NOMO-1 treated with dmso at 0.1 percent for 144 hours (cell line): ENCODE measurements around the gene BUB1B.
"Not testable (repeated sequence)": the region's sequence is repeated elsewhere in the genome, so short reads cannot be mapped to it uniquely, and the experiment has no call there.

Experiments
- DNase-seq: peaks from one replicate; lab custom pipeline; 2025; ENCODE audit not compliant: unreplicated experiment; lab: John Stamatoyannopoulos, UW

BUB1B gene, protein sequence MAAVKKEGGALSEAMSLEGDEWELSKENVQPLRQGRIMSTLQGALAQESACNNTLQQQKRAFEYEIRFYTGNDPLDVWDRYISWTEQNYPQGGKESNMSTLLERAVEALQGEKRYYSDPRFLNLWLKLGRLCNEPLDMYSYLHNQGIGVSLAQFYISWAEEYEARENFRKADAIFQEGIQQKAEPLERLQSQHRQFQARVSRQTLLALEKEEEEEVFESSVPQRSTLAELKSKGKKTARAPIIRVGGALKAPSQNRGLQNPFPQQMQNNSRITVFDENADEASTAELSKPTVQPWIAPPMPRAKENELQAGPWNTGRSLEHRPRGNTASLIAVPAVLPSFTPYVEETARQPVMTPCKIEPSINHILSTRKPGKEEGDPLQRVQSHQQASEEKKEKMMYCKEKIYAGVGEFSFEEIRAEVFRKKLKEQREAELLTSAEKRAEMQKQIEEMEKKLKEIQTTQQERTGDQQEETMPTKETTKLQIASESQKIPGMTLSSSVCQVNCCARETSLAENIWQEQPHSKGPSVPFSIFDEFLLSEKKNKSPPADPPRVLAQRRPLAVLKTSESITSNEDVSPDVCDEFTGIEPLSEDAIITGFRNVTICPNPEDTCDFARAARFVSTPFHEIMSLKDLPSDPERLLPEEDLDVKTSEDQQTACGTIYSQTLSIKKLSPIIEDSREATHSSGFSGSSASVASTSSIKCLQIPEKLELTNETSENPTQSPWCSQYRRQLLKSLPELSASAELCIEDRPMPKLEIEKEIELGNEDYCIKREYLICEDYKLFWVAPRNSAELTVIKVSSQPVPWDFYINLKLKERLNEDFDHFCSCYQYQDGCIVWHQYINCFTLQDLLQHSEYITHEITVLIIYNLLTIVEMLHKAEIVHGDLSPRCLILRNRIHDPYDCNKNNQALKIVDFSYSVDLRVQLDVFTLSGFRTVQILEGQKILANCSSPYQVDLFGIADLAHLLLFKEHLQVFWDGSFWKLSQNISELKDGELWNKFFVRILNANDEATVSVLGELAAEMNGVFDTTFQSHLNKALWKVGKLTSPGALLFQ

DNA sequence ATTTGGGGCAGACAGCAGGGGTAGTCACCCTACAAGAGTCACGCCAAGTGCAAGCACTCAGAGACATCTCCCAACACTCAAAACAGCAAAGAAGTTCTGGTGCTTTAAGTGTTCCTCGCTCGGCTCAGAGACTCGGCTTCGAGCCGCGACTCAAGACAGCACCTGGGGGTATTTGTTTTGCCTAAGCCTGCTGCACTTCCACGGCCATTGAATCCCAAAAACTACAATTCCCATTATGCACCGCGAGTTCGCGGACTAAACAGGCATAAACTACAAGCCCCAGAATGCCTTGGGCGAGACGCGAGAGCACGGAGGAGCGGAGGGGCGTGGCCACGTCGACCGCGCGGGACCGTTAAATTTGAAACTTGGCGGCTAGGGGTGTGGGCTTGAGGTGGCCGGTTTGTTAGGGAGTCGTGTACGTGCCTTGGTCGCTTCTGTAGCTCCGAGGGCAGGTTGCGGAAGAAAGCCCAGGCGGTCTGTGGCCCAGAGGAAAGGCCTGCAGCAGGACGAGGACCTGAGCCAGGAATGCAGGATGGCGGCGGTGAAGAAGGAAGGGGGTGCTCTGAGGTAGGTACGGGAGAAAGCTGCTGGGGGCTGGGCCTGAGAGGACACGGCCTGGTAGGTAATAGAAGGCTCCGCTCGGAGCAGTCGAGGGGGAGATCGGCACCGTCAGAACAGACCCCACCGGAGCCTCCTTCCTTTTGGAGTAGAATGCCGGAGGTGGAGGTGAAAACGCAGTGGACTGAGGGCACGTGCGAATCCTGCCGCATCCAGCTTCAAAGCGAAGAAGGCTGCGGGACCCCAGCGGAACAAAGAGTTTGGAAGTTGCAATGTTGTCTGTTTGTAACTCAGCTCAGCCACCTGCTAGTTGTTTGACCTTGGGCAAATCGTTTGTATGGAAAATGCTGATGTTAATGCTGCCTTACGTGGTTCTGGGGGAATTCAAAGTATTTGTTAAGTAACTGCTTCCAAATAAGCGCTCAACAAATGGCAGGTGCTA lies at the start of gene BUB1B:
Gene BUB1B (plus strand): TSS at position 381 of the 1,000 bp plus-strand sequence. CDS start 152 bp downstream, at position 533.
- peak; percentile 93 for DNase-seq

DNA sequence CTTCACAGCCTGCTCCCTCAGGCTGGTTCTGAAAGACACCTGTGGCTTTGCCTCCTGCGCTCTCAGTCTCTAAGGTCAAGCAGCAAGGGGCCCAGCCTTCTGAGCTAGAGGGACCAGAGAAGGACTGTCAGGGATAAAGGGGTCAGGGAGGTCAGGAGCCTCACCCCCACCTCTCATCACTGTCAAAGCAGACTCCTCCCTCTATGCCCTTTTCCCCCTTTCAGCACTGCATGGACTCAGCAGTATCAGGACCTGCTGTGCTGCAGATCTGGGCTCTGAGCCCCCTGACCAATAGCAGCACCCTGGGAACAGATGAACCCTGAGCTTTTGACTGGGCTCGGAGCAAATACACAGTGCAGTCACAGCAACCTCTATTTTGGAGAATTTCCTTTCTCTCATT lies 49.0 kb upstream of the BUB1B start:
- DNase-seq: no peak

DNA sequence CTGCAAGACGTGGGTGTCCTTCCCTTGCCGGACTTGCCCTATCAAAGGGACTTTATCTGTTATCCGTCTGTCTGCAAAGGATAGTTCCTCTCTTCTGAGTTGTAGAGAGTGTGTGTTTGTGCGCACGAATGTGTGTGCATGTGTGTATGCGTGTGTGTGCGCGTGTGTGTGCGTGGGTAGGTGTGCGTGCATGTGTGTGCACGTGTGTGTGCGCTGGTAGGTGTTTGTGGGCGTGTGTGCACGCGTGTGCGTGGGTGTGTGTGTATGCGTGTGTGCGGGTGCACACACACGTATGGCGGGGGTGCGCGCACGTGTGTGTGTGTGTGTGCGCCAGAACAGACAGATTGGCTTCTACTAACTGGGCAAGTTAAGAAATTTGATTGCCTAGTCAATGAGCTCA lies 48.1 kb upstream of the BUB1B start:
- no peak for DNase-seq

DNA sequence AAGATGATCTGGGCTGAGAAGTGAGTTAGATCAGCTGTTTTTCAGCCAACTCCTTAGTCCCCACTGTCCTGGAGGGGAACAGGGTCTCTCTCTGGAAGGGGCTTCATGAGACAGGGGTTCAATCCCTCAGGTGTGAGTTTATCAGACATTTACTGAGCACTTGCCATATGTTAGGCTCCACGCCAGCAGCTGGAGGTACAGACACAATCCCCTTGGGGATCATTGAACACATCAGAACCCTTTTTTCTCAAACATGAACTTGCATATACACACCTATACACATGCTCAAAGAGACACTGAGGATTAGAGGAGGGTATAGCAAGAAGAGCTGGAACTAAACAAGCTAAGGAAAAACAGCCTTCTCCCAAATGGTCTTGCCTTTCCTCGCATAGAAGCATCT lies 46.7 kb upstream of the BUB1B start:
- DNase-seq: no peak

DNA sequence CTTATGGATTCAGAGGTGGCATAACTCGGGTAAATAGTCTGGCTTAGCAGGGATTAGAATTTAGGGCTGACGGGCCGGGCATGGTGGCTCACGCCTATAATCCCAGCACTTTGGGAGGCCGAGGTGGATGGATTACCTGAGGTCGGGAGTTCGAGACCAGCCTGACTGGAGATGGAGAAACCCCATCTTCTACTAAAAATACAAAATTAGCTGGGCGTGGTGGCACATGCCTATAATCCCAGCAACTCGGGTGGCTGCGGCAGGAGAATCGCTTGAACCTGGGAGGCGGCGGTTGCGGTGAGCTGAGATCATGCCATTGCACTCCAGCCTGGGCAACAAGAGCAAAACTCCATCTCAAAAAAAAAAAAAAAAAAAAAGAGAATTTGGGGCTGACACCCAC lies 45.8 kb upstream of the BUB1B start:
- not testable (repeated sequence) for DNase-seq

DNA sequence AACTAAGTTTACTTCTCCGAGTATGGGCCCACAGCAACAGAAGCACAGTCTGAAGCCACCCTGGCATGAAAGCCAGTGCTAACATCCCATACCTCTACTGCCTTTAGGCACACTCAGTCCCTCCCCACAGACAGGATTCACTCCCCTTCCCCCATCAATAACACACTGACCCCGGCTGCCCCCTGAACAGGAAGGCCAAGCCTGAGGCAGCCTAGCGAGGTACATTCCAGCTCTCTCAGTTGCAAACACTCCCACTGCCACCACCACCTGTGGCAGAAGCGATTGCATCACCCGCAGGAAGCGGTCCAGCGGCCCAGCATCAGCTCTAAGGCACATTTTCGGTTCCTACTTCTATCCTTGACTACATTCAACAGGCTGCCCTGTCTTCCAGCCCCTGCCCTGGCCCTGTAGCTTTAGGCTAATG lies 45.2 kb upstream of the BUB1B start:
- DNase-seq: peak; percentile 90

DNA sequence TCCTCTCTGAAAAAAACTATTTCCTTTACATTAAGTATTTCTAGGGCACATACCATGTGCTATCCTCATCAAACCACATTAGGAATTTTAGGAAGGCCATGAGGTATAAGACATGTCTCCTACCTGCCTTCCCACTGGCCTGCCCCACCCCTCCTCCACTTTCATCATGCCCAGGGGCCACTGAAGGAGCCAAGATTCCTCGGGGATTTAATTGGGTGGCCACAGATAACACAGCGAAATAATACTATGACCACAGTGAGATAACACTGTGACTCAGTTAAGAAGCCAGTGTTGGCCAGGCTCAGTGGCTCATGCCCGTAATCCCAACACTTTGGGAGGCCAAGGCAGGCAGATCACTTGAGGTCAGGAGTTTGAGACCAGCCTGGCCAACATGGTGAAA lies 42.4 kb upstream of the BUB1B start:
- DNase-seq: no peak

DNA sequence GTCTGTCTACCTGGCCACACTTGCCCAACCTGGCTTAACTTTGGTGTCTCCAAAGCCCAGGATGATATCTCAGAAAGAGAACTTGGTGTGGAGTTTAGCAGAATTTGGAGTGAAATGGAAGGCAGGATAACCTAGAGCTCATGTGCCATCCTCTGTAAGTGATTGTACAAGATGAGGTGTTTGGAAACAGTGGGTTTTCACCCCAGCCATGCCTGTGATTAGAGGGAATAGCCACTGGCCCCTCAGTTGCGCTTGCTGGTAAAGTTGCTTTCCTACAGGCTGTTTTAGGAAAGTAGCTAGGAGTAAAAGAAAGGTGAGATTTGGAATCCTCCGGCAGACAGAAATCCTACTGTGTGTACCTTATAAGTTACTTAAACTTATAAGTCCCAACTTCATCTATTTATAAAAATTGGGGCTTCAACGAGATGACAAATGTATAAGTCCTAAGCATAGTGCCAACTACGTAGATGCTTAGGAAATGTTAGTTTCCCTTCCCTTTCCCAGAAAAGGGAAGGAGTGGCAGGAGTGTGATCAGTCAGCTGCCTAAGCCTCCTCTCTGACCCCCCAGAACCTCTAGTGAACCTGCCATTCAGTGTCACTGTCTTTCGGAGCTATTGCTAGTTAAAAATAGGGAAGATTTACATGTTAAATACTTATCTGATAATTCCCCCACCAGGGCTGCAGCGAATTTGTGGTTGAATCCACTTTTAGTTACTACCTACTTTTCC lies 38.8 kb upstream of the BUB1B start:
- no peak for DNase-seq

DNA sequence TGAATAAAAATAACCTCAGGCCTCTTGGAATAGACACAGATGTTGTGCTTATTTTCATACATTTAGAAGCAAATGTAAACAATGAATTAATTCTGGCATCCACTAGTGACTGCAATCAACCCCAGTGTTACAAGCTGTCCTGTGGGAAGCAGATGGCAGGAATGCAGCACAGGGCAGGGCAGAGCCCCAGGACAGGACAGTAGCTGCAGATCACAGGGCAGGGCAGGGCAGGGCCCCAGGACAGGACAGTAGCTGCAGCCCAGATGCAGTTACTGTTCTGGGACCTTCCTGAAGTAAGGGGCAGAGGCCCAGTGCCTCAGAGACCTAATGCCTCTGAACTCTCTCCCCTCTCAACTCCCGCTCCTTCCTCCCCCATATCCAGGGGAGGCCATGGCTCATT lies 37.9 kb upstream of the BUB1B start:
- DNase-seq: not testable (repeated sequence)

DNA sequence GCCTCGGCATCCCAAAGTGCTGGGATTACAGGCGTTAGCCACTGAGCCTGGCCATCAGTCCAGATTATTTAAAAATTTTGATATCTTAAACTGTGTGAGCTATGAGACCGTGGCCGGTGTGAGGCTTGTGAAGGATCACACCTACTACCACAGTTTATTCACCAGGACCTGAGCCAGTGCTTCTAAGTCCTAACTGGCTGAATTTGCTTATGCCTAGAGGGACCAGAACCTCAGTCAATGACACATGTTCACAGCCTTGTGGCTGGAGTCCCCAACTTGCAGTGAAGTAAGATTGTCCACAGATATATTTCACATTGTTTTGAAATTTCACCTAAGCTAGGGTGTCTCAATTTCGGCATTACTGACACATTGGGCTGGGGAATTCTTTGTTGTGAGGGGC lies 37.0 kb upstream of the BUB1B start:
- DNase-seq: not testable (repeated sequence)

DNA sequence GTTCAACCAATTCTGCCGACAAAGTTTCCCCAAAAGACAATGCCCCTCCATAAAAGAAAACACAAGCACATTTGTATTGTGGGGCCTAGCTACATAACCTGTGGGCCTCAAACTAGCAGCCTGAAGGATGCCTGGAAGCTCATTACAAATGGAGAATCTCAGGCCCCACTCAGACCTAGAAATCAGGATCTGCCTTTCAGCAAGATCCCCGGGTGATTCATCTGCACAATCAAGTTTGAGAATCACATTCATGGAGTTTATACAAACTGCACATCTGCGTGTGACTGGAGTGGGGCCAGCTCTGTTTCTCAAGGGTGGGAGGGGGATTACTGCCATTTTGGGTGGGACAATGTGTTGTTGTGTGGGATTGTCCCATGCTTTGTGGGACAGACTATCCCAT lies 36.5 kb upstream of the BUB1B start:
- DNase-seq: not testable (repeated sequence)

DNA sequence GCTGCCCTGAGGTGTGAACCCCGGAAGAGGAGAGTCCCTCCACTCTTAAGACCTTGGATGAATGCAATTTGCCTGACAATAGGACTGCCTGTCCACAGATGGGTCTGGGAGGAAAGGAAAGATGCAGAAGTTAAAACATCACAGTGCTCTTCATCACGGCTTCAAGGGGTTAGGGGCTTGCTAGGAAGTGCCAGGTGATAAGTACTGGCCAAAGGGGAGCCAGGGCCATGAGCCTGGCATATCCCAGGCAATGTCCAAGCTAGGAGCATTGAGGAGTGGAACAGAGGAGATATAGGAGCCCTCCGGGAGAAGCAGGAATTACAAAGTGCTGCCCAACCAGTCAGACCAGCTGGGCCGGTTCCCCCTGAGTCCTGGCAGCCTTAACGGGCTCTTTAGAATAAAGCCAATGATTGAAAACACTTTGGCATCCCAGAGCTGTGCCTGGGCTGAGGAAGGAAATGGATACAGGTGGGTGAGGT lies 36.0 kb upstream of the BUB1B start:
- DNase-seq: not testable (repeated sequence)

DNA sequence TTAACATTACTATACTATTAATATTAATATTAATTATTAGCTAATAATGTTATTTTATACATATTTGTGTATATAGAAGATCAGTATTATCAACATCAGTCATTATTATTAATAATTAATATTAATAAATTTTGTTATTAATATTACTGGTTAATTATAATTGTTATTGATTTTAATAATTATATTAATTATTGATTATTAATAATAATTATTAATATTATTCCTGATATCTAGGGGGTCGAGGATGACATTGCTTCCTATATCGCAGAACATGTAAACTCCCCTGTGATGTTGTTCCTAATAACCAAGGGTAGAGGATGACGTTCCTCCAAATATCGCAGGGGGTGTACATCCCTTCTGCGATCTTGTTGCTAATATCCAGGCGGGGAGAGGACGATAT lies 34.9 kb upstream of the BUB1B start:
- no peak for DNase-seq

DNA sequence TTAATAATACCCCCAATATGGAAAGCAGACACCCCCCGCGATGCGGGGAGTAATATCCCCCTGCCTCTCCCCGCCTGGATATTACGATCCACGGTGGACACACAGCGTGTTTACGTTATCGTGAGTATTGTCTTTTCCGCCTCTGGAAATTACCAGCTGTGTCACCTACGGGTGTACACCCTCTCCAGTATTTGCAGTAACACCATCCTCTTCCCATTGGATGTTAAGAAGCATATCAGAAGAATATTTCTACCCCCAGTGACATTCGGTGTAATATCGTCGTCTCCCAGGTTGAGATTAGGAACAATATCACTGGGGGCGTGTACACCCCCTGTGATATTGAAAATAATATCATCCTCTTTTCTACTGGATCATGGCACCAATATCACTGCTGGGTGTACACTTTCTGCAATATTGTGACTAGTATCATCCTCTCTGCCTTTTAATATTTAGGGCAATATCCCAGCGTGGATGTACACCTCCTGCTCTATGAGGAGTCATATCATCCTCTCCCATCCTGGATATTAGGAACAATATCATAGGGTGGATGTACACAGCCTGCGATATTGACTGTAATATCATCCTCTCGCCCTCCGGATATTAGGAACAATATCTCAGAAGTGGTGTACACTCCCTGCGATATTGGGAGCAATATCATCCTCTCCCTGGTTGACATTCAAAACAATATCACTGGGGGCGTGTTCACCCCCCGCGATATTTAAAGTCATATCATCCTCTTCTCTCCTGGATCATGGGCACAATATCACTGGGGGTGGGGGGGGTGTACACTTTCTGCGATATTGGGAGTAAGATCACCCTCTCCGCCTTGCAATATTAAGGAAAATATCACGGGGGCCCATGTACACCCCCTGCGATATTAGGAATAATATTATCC lies 31.9 kb upstream of the BUB1B start:
- DNase-seq: no peak

DNA sequence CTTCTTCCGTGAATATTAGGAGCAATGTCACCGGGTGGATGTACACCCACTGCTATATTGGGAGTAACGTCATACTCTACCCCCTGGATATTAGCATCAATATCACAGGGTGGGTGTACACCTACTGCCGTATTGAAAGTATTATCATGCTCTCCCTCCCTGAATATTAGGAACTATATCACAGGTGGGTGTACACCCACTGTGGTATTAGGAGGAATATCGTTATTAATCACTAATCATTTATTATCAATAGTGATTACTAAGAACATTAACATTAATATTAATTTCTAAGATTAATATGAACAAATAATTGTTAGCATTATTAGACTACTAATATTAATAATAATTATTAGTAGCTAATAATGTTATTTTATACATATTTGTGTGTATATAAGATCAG lies 30.8 kb upstream of the BUB1B start:
- DNase-seq: no peak

DNA sequence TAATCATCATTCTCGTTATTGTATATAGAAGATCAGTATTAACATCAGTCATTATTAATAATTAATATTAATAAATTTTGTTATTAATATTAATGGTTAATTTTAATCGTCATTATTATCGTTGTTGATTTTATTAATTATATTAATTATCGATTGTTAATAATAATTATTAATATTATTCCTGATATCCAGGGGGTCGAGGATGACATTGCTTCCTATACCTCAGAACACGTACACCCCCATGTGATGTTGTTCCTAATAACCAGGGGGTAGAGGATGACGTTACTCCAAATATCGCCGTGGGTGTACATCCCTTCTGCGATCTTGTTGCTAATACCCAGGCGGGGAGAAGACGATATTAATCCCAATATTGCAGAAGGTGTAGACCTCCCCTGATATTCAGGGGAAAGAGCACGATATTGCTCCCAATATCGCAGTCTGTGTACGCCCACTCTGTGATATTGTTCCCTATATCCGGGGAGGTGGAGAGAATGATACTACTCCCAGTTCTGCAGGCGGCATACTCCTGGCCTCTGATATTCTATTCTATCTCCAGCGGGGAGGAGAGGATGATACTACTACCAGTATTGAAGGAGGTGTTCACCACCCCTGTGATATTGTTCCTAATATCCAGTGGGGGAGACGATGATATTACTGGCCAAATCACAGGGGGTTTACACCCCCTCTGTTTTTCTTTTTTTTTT lies 29.9 kb upstream of the BUB1B start:
- no peak for DNase-seq

DNA sequence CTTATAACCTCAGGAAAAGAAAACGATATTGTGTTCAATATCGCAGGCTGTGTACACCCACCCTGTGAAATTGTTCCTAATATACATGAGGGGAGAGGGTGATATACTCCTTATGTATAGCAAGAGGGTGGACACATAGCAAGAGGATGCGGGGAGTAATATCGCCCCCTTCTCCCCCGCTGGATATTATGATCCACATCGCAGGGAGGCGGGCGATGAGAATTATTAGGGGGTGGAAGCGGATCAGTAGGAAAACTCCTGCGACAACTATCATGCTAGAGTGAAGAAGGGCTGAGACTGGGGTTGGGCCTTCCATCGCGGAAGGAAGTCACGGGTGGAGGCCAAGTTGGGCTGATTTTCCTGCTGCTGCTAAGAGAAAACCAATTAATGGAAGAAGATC lies 27.3 kb upstream of the BUB1B start:
- no peak for DNase-seq

DNA sequence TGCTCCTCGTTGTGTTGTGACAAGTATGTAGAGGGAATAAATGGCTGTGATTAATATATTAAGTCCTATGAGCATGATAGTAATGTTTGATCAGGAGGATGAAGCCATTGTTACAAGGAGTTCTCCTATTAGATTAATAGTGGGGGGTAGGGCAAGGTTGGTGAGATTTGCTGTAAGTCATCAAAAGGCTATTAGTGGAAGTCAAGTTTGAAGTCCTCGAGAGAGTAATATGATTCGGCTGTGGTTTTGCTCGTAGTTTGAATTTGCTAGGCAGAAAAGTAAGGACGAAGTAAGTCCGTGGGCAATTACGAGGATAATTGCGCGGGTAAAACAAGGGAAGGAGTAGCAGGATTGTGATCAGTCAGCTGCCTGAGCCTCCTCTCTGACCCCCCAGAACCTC lies 26.0 kb upstream of the BUB1B start:
- no peak for DNase-seq
